COLO668 (cell line): ENCODE results near the gene FAM89B.
A peak's percentile ranks its signal among the peaks of the same experiment; 100 is the strongest.

ENCODE experiments used
- DNase-seq: peaks from one replicate; lab custom pipeline; 2025; ENCODE audit not compliant: unreplicated experiment; lab: John Stamatoyannopoulos, UW

Gene FAM89B

GRCh38 chr11:65586676-65587075 is 14.3 kb downstream of the FAM89B start:
- no peak for DNase-seq

GRCh38 chr11:65588199-65589054 is 16.1 kb downstream of the FAM89B start:
- DNase-seq, result peak; percentile 54

- no peak for DNase-seq
These were observed 17.3 kb downstream of the FAM89B start for GRCh38 chr11:65589444-65590239.

DNA sequence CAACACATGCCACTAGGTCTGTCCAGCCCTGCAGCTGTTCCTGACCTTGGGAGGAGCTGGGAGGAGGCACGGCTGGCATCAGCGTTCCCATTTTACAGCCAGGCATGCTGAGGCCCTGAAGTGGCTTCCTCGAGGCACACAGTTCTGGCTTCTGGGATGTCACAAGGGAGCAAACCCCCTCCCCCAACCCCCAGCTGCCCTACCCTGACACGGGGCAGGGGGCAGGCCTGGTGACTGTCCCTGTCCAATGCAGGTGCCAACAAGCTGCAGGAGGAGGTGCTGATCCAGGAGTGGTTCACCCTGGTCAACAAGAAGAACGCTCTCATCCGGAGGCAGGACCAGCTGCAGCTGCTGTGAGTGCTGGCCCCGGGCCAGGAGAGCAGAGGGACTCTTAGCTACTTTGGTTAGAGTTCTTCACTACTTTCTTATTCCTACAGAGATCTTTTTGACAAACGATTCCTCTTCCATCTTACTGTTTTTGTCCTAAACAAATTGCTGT is 18.0 kb downstream of the FAM89B start:
- DNase-seq, result peak; percentile 67

DNA sequence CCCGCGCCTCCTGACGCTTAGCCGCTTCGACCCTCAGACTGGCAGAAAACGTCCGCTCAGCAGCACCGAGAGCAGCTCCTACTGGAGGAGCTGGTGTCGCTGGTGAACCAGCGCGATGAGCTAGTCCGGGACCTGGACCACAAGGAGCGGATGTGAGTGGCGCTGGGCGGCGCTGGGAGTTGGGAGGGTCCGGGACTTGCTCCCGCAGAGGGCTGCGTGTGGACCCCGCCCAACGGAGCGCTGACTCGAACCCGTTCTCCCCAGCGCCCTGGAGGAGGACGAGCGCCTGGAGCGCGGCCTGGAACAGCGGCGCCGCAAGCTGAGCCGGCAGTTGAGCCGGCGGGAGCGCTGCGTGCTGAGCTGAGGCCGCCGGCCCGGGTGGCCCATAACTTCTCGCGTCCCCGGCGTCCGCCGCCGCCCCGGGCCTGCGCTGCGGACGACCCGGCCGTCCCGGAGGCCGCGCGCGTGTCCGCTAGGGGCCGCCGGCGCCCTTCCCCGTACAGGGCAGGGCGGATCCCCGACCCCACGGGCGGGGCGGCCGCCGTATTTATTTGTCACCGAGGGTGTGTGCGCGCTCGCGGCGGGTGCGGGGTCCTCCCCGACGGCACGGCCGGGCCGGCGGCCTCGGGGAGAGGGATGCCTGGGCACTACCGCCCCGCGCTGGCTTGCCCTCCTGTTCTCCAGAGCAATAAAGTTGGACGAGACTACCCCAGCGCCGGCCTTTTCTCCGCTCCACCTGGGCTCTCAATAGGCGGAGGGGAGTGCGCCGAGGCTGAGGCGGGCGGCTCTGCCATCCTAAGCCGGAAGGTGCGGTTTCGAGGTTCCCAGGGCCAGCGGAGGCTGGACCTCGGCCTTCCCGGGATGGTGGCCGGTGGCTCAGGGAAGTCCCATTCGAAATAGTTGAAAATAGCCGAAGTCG is 19.9 kb downstream of the FAM89B start:
- no peak for DNase-seq

DNA sequence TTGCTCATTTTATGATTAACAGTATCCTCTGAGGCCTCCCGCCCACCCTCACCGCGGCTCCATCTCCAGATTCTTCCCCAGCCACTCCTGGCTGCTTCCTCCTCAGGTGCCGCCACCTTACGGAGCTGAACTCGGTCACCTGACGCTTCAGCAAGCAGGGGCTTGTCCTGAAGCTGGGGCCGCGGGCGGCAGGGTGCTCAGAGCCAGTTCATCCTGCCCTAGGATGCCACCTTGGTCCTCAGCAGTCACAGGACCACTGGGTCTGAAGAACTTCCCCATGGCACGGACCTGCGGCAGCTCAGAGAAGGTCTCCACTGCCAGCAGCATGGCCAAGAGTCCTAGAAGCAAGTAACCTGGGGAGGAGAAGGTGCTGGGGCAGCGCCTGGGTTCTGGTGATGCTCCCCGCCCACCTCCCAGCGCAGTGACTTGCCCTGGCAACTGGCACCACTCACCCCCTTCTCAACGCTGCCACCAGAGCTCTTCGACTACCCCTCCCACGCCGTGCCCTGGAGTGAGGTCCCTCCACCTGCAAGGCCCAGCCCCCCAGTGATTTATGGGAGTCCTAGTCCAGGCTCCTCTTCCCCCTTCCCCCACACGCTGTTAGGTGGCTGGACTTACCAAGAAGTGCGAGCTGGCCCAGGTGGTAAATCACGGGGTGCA is 20.6 kb downstream of the FAM89B start:
- DNase-seq, result no peak

DNA sequence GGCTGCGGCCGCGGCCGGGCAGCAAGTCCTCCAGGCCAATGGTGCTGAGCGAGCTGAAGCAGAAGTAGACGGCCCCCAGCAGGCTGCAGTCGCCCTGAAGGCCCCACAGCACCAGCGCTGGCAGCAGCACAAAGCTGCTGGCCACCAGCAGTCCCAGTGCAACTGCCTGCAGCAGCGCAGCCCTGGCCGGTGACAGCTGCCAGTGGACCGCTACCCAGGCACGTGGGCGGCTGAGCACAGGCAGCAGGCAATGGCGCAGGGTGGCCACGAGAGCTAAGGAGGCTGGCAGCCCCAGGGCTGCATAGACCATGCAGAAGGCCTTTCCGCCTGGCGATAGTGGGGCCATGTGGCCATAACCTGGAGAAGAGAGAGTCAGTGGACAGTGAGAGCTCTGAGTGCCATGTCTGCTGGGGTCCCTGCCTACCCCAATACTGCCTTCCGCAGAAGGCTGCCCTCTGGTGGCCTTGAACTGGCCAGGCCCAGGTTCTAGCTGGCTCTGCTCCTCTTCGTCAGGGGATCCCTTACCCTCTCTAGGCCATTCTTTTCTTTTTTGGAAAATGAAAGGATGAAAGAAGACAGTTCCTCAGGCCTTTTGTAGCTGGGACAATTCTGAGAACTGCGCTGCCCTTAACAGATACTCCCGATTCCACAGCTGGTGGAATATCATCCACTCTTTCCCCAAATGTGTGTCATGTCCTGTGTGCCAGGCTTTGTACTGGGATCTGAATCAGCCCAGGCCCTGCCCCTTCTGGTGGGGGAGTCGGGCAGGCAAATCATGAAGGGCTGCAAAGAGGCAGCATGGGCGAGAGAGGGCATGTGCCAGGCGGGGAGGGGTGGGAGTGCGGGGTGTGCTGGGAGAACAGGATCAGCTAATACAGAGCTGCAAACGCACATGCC is 21.4 kb downstream of the FAM89B start:
- peak; percentile 47 for DNase-seq

GRCh38 chr11:65595131-65595530 is 22.8 kb downstream of the FAM89B start:
- no peak for DNase-seq

GRCh38 chr11:65595543-65596281 is 23.4 kb downstream of the FAM89B start, which contains the start of gene KCNK7:
KCNK7 (minus strand) TSS chr11:65595800; CDS start chr11:65595772, 28 bp downstream.
- DNase-seq, result no peak

DNA sequence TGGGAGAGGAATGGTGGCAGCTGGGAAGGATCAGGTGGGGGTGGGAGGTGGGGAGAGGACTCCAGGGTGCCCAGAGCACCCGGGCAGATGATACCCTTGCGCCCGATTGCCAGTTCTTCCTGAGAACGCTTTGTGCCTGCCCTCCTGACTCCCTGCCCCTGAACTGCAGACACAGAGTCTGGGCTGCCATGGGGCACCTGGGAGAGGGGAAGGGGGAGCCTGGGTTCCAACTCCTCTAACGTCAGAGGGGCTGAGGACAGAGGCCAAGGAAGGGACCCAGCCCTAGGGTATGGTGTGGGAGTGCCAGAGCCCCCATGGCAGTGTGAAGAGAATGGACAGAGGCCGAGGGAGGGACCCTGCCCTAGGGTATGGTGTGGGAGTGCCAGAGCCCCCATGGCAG is 24.2 kb downstream of the FAM89B start:
- no peak for DNase-seq

DNA sequence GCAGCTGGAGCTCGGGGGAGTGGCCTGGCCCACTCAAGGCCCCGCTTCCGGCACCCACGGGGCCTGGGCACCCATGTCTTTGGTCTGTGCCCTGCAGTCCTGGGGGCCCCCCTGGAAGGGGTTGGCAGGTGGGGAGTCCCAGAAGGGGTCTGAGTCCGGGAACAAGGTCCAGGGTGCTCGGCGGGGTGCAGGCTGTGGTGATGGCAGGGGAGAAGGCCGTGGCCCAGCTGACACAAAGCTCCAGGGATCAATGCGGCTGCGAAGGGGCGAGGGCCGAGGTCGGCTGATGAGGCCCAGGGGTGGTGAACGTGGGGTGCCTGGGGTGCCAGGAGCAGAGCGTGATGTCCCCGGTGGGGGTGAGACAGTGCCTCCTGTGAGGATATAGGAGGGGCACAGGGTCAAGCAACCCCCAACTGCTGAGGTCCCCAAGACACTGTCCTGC is 25.9 kb downstream of the FAM89B start:
- no peak for DNase-seq

DNA sequence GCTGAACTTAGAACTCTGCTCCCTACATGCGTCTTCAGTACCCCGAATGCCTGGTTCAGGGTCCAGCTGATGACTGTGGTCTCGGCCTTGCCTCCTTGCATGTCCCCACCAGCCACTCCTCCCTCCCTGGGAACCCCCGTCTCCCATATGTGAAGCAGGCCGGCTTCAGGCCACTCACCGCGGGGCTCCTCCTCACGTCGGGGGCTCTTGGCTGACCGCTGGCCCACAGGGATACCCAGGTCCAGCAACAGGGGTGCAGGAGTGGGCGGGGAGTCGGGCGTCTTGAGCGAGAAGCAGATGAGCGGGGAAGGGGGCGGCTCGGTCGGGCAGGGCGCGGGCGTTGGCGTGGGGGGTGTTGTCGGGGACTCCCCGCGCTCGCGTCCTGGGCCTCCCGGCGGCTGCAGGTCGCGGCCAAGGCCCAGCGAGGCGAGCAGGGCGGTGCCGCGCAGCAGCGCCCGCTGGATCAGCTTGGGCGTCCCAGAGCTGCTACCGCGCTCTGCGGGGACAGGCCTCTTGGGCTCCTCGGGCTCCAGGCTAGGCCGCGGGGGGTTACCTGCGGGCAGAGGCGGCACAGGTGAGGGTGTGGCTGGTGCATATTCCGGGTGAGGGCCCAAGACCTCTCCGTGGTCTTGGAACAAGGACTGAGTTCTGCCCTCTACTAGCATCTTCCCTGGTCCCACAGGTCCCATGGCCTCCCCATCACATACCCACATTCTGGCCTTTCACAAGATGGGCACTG is 27.0 kb downstream of the FAM89B start:
- no peak for DNase-seq

GRCh38 chr11:65599955-65600246 is 27.6 kb downstream of the FAM89B start:
- DNase-seq, result no peak

DNA sequence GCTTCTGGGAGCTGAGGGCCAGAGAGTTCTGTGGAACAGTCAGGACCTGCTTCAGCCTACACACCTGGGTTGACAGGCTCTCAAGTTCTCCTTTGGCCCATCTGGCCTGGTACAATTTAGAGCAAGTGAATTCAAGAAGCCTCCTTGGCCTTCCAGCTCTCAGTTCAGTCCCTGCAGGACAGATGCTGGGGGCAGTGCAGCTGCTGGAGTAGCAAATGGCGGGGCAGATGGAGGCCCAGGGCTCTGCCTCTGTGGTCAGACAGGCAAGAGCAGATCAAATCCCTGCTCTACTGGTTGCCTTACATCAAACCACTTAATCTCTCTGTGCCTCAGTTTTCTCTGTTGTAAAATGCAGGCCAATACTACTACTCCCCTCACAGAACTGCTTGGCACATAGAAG is 31.9 kb downstream of the FAM89B start:
- DNase-seq, result no peak

GRCh38 chr11:65606876-65607613 is 34.7 kb downstream of the FAM89B start:
- no peak for DNase-seq

- no peak for DNase-seq
These were observed 35.5 kb downstream of the FAM89B start for GRCh38 chr11:65607614-65608426.

DNA sequence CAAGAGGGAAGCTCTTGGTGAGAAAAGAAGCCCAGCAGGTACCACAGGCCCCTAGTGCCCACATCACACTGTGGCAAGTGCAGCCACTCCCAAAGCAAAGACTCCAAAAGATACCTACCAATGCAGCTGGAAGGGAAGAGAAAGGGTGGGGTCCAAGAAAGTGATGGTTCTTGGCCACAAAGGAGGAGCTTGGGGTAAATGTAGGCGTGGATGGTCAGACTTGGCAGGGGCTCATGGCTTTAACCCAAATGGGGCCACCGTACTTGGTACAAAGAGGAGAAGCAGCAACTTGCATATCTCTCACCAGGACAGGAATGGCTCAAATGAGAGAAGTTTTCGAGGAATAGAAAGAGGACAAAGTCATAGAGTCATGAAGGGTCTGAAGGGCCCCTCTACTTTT is 36.9 kb downstream of the FAM89B start:
- DNase-seq, result no peak
